Testis (tissue), 2 donors: ENCODE data around the gene ABHD3.

Source experiments
- POLR2A ChIP-seq: fragments of 450-650 bp; IDR thresholded peaks from one replicate; pipeline ENCODE4 v1.6.1; 2017; ENCODE audit warnings: antibody characterized with exemption, mild to moderate bottlenecking, moderate library complexity
- TF ChIP-seq, protein P1 (sequence below), 3 experiments: fragments of 450-650 bp in 2 of 3; fragments of 200-600 bp in 1 of 3; sonication (generic) in 1 of 3; IDR thresholded peaks; one replicate each; pipeline ENCODE4 v1.5.1; 2016 to 2019; ENCODE audit warnings: antibody characterized with exemption in 3 of 3, mild to moderate bottlenecking in 2 of 3, moderate library complexity in 1 of 3

DNA sequence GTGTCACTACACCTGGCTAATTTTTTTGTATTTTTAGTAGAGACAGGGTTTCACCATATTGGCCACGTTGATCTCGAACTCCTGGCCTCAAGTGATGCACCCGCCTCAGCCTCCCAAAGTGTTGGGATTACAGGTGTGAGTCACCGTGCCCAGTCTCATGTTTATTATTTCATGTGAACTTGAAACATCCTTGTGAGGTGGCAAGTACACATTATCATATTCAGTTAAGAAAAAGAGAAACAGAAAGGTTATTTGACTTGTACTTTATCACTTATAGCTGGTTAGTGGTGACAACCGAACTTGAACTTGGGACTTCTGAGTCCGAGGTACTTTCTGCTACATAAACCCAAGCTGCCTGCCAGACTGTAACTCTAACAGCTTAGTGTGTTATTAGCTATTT lies 24.4 kb downstream of the ABHD3 start:
- TF ChIP-seq, protein P1, sequence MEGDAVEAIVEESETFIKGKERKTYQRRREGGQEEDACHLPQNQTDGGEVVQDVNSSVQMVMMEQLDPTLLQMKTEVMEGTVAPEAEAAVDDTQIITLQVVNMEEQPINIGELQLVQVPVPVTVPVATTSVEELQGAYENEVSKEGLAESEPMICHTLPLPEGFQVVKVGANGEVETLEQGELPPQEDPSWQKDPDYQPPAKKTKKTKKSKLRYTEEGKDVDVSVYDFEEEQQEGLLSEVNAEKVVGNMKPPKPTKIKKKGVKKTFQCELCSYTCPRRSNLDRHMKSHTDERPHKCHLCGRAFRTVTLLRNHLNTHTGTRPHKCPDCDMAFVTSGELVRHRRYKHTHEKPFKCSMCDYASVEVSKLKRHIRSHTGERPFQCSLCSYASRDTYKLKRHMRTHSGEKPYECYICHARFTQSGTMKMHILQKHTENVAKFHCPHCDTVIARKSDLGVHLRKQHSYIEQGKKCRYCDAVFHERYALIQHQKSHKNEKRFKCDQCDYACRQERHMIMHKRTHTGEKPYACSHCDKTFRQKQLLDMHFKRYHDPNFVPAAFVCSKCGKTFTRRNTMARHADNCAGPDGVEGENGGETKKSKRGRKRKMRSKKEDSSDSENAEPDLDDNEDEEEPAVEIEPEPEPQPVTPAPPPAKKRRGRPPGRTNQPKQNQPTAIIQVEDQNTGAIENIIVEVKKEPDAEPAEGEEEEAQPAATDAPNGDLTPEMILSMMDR (IDR thresholded peaks at IDR 0.05) = no peak
- TF ChIP-seq POLR2A = no peak
